ENCODE results near the gene FAM184A.

DNA sequence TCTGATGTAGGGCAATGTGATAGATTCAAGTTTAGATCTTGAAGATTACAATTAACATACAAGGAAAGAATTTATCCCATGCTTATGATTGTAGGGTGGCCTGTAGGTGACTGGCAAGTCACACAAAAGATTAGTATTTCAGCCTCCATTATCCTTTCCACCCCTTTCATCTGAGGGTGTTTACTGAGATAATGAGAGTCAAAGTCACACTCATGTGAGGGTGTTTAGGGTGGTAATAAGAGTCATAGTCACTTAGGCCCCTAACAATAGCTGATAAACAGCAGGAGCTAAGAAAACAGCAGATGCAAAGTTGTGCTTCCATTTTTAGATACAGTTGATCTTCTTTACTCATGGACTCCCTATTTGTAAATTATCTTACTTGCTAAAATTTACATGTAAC is 11.4 kb downstream of the FAM184A start:
- no peak for TF ChIP-seq USF2 (CRISPR knock-in tag; IDR thresholded peaks at IDR 0.05)
- TF ChIP-seq ZNF121 (CRISPR knock-in tag; IDR thresholded peaks at IDR 0.05), result no peak

All from WTC11 (cell line).